K562 (cell line): ENCODE measurements around the gene ZNF467. TPM values are rescaled to one million over a fixed set of nuclear protein-coding genes. Genes with fewer than 3 reads are reported as not detected.

Experiments used
- ATAC-seq: fragments of 200-7000 bp; cut with Tn5 transposase; 3 replicates; pipeline ENCODE4 v1.9.1; 2020; ENCODE audit warnings: moderate library complexity
- BruUV-seq: library from RNA; stranded (reverse); fragments of 400-500 nt; replicated peaks from 2 replicates; lab custom pipeline; 2021; lab: Mats Ljungman, UMichigan
- CTCF ChIA-PET: fragments of 300-600 bp; formaldehyde crosslinking; extraction: SDS; loops from one replicate; lab custom pipeline; 2021; ENCODE audit warnings: low intra/inter-chr PET ratio; lab: Yijun Ruan, JAX
- POLR2A ChIA-PET: fragments of 300-600, 350-650 bp; sonication (Branson Sonifier 250); formaldehyde crosslinking; extraction: SDS; loops from one replicate; lab custom pipeline; 2021; ENCODE audit warnings: antibody characterized with exemption, inconsistent platforms; lab: Yijun Ruan, JAX
- DNase-seq, 4 experiments: peaks; one replicate each; pipeline versions ENCODE4 v3.0.0 to v3.0.0-alpha.2; 2011 to 2018; ENCODE audit warnings: low spot score in 3 of 4, mixed read lengths in 3 of 4; ENCODE audit errors: extremely low read depth in 1 of 4
- FAIRE-seq: peaks from 2 replicates; lab custom pipeline; 2011; peaks lifted over from hg19 to GRCh38; lab: Jason Lieb, UNC
- H2AFZ ChIP-seq: 2 replicates; pipeline ENCODE4 v1.6.0; 2011; ENCODE audit warnings: low read depth, low read length, control low read depth, inconsistent platforms
- H3K27ac ChIP-seq: fragments of 200-600 bp; 3 replicates; pipeline ENCODE4 v1.8.0; 2011; ENCODE audit warnings: low read depth, mild to moderate bottlenecking, control low read depth, inconsistent platforms, low read length, moderate library complexity, mixed read lengths; ENCODE audit errors: extremely low read depth
- H3K27me3 ChIP-seq, 2 experiments: fragments of 300-600 bp in 1 of 2; 2 replicates in 1 of 2; 3 replicates in 1 of 2; pipeline versions ENCODE4 v1.6.0 to v1.8.0; 2011; ENCODE audit warnings: inconsistent platforms in 2 of 2, low read length in 2 of 2, mild to moderate bottlenecking in 1 of 2, mixed read lengths in 1 of 2, moderate library complexity in 1 of 2; ENCODE audit not compliant: control insufficient read depth in 2 of 2, insufficient read depth in 2 of 2
- H3K36me3 ChIP-seq: fragments of 300-600 bp; 3 replicates; pipeline ENCODE4 v1.8.0; 2011; ENCODE audit warnings: mild to moderate bottlenecking, low read length, inconsistent platforms; ENCODE audit not compliant: control insufficient read depth, insufficient read depth
- H3K4me1 ChIP-seq, 2 experiments: fragments of 200-600 bp in 1 of 2; replicated peaks in 1 of 2; 2 replicates in 1 of 2; 3 replicates in 1 of 2; pipeline versions ENCODE4 v1.5.1 to v1.8.0; 2011; ENCODE audit warnings: inconsistent platforms in 2 of 2, low read length in 2 of 2, mild to moderate bottlenecking in 1 of 2, mixed read lengths in 1 of 2, moderate library complexity in 1 of 2; ENCODE audit not compliant: control insufficient read depth in 2 of 2, insufficient read depth in 2 of 2
- H3K4me2 ChIP-seq: 2 replicates; pipeline ENCODE4 v1.6.1; 2011; ENCODE audit warnings: low read length, control low read depth, inconsistent platforms, mixed read lengths; ENCODE audit not compliant: insufficient read depth
- H3K4me3 ChIP-seq: fragments of 200-600 bp; sonication (generic), shearing (Covaris generic); 2 replicates; pipeline ENCODE4 v1.5.1; 2016; ENCODE audit warnings: control low read depth, inconsistent platforms
- H3K79me2 ChIP-seq: fragments of 200-600 bp; 3 replicates; pipeline ENCODE4 v1.8.0; 2011; ENCODE audit warnings: low read length, inconsistent platforms; ENCODE audit not compliant: control insufficient read depth, insufficient read depth
- H3K9ac ChIP-seq, 2 experiments: 2 replicates each; pipeline versions ENCODE4 v1.6.0 to v1.6.1; 2011; ENCODE audit warnings: low read depth in 2 of 2, low read length in 2 of 2, control low read depth in 1 of 2, inconsistent platforms in 1 of 2, mild to moderate bottlenecking in 1 of 2, mixed read lengths in 1 of 2; ENCODE audit not compliant: insufficient read depth in 1 of 2
- H3K9me1 ChIP-seq: one replicate; pipeline ENCODE4 v1.6.0; 2011; ENCODE audit warnings: inconsistent platforms, mild to moderate bottlenecking, low read length, moderate library complexity; ENCODE audit not compliant: control insufficient read depth, insufficient read depth
- H3K9me3 ChIP-seq: replicated peaks from 2 replicates; pipeline ENCODE4 v1.5.1; 2011; ENCODE audit warnings: low read depth, low read length, inconsistent platforms; ENCODE audit not compliant: control insufficient read depth, insufficient read depth
- H4K20me1 ChIP-seq: replicated peaks from 2 replicates; pipeline ENCODE4 v1.6.1; 2011; ENCODE audit warnings: low read length, inconsistent platforms, mixed read lengths; ENCODE audit not compliant: control insufficient read depth, insufficient read depth
- BRD9 ChIP-seq: fragments of 450-650 bp; IDR thresholded peaks from 2 replicates; pipeline ENCODE4 v1.6.1; 2018; ENCODE audit warnings: low read depth; ENCODE audit not compliant: partially characterized antibody
- CREB5 ChIP-seq: fragments of 250-450 bp; sonication (Bioruptor Pico); IDR thresholded peaks from 2 replicates; pipeline ENCODE4 v1.5.0; 2020; ENCODE audit warnings: mild to moderate bottlenecking
- CSDE1 ChIP-seq, 2 experiments: fragments of 450-650 bp; IDR thresholded peaks; 2 replicates each; pipeline ENCODE4 v1.6.1; 2016; ENCODE audit warnings: mild to moderate bottlenecking in 1 of 2
- ERF ChIP-seq: fragments of 450-650 bp; formaldehyde crosslinking; IDR thresholded peaks from 2 replicates; pipeline ENCODE4 v1.4.0; 2020; ENCODE audit warnings: mild to moderate bottlenecking, mixed read lengths
- GTF2B ChIP-seq: IDR thresholded peaks from 2 replicates; pipeline ENCODE4 v1.6.1; 2011; ENCODE audit not compliant: insufficient read length; ENCODE audit errors: extremely low read depth
- HEY1 ChIP-seq: fragments of 250-450 bp; sonication (Bioruptor Pico); IDR thresholded peaks from 2 replicates; pipeline ENCODE4 v1.5.0; 2020; ENCODE audit warnings: mild to moderate bottlenecking, moderate library complexity, borderline replicate concordance
- JUN ChIP-seq, 2 experiments: sonication (generic) in 1 of 2; formaldehyde crosslinking in 1 of 2; IDR thresholded peaks; 2 replicates each; pipeline versions ENCODE4 v1.6.1 to v1.8.0; 2012 to 2022; ENCODE audit warnings: borderline replicate concordance in 2 of 2, mild to moderate bottlenecking in 2 of 2, improper control_type of control experiment in 1 of 2, low read depth in 1 of 2, low read length in 1 of 2, missing genetic modification reagents in 1 of 2
- RAD21 ChIP-seq, 2 experiments: fragments of 250-450 bp in 1 of 2; fragments of 450-650 bp in 1 of 2; sonication (Bioruptor Pico) in 1 of 2; formaldehyde crosslinking in 1 of 2; IDR thresholded peaks in 1 of 2; conservative IDR thresholded peaks in 1 of 2; 2 replicates each; pipeline versions ENCODE4 v1.4.0 to v1.8.0; 2020 to 2022; ENCODE audit warnings: mild to moderate bottlenecking in 2 of 2, moderate library complexity in 1 of 2
- SMAD1 ChIP-seq: fragments of 150-350 bp; IDR thresholded peaks from 2 replicates; pipeline ENCODE4 v1.6.1; 2014; ENCODE audit warnings: low read length, low read depth; ENCODE audit not compliant: partially characterized antibody
- SP2 ChIP-seq: IDR thresholded peaks from 2 replicates; pipeline ENCODE4 v1.6.1; 2011; ENCODE audit warnings: mild to moderate bottlenecking, low read depth, low read length, moderate library complexity; ENCODE audit not compliant: poor library complexity, severe bottlenecking; ENCODE audit errors: extremely low read depth
- TEAD4 ChIP-seq, 2 experiments: sonication (generic) in 1 of 2; formaldehyde crosslinking in 1 of 2; IDR thresholded peaks; 2 replicates each; pipeline versions ENCODE4 v1.6.1 to v1.8.0; 2012 to 2022; ENCODE audit warnings: borderline replicate concordance in 1 of 2, inconsistent platforms in 1 of 2, low read length in 1 of 2, mild to moderate bottlenecking in 1 of 2, missing genetic modification reagents in 1 of 2
- YY1 ChIP-seq, 3 experiments: IDR thresholded peaks; 2 replicates each; pipeline ENCODE4 v1.6.1; 2011; ENCODE audit warnings: low read length in 2 of 3, mild to moderate bottlenecking in 2 of 3, moderate library complexity in 2 of 3, borderline replicate concordance in 1 of 3, control low read depth in 1 of 3, low read depth in 1 of 3; ENCODE audit not compliant: insufficient read depth in 3 of 3, insufficient replicate concordance in 2 of 3, control insufficient read depth in 1 of 3, insufficient read length in 1 of 3; ENCODE audit errors: extremely low read depth in 1 of 3
- ZNF316 ChIP-seq: fragments of 450-650 bp; IDR thresholded peaks from 2 replicates; pipeline ENCODE4 v1.6.1; 2016
- ZNF76 ChIP-seq: fragments of 250-450 bp; sonication (Bioruptor Pico); IDR thresholded peaks from 2 replicates; pipeline ENCODE4 v1.4.0; 2020; ENCODE audit warnings: mild to moderate bottlenecking, moderate library complexity, borderline replicate concordance
- WGBS: fragments of 100-300 bp; shearing (Covaris generic); methylation state at CpG from one replicate; pipeline ENCODE4 v1.1.6; 2016; ENCODE audit warnings: low coverage, mixed read lengths; ENCODE audit not compliant: insufficient coverage; ENCODE audit errors: missing lambda C conversion rate; 5-methylcytosine and 5-hydroxymethylcytosine counted together
- in situ Hi-C: fragments of 300-500 bp; cut with MboI; formaldehyde crosslinking; loops from 4 replicates; pipeline ENCODE4 v1.15.0; 2018; ENCODE audit warnings: inconsistent platforms, mixed read lengths
- intact Hi-C: fragments of 100-400 bp; cut with micrococcal nuclease; formaldehyde crosslinking; loops from 2 replicates; pipeline ENCODE4 v1.14.2; 2022
- polyA plus RNA-seq, 8 experiments: library from polyadenylated mRNA; depleted of rRNA in 4 of 8; stranded (reverse) in 5 of 8; unstranded in 3 of 8; fragments of >200 nt; fragmentation: Nextera tagmentation in 2 of 8; fragmentation: Illumina TruSeq in 1 of 8; extraction: Ambion mirVana in 2 of 8; extraction: Trizol in 1 of 8; gene quantifications; 2 replicates each; pipeline versions ENCODE4 v1.2.1 to v1.2.3, GENCODE V29; 2011 to 2014; ENCODE audit warnings: inconsistent platforms in 1 of 8, missing spikeins in 1 of 8
- total RNA-seq, 7 experiments: library from RNA; depleted of rRNA in 6 of 7; stranded (reverse); fragments of >200 nt in 6 of 7; fragmentation: Illumina TruSeq in 2 of 7; extraction: Trizol in 2 of 7; gene quantifications; 2 replicates each; pipeline versions ENCODE4 v1.2.1 to v1.2.3, GENCODE V29; 2011 to 2021; ENCODE audit warnings: low replicate concordance in 1 of 7
- TF ChIP-seq, protein P1 (sequence below): sonication (generic); formaldehyde crosslinking; IDR thresholded peaks from 2 replicates; pipeline ENCODE4 v1.8.0; 2022; ENCODE audit warnings: mild to moderate bottlenecking, low read depth, missing genetic modification reagents

ZNF467 gene
- total and polyA plus RNA-seq, 9 of the 15 experiments (the other 6 are each of a cell fraction or from before 2014, with no cell fraction given) = 0.32 to 14.2 (median 1.7) TPM

- no peak for FAIRE-seq
- Histone ChIP-seq H3K9me3 (no peaks in the 10 kb centered on the region), H3K27ac (no peak overlapping the region), H3K9me1 (no peaks in the 10 kb centered on the region), H3K36me3 (no peaks in the 10 kb centered on the region), H3K4me3 (no peak overlapping the region), H3K4me2 (no peak overlapping the region), H3K79me2 (no peaks in the 10 kb centered on the region), H3K27me3 (peaks cover 2 to 55% of the 10 kb centered on the region in 2 experiments; a peak in 4 of 5 replicates), H2AFZ (no peak overlapping the region), H3K4me1 (peaks cover 0 to 40% of the 10 kb centered on the region in 2 experiments; a peak in 2 of 5 replicates), H4K20me1 (0 out of 2 replicates have a peak, but pooled peaks cover 8% of the 10 kb centered on the region), H3K9ac (no peak overlapping the region)
- DNase-seq = no peak
- in situ Hi-C loops = no loop called here
- ChIA-PET CTCF (interaction anchor here (1.0 kb wide), 1 partner anchor 45 kb away, joined by 3 read pairs; no protein-coding TSS in a partner anchor), POLR2A (no interaction called here)
- TF ChIP-seq CSDE1 (IDR thresholded peaks at IDR 0.05) = no peak
- TF ChIP-seq ZNF76 (CRISPR knock-in tag) = no peak
- no peak for TF ChIP-seq BRD9
- no peak for TF ChIP-seq CREB5 (CRISPR knock-in tag)
- TF ChIP-seq JUN (IDR thresholded peaks at IDR 0.05; ENCODE audit: borderline replicate concordance, low read depth, low read length) = no peak
- no peak for TF ChIP-seq JUN (CRISPR knock-in tag; IDR thresholded peaks at IDR 0.05; ENCODE audit: borderline replicate concordance)
- no peak for TF ChIP-seq ERF (CRISPR knock-in tag)
- no peak for TF ChIP-seq ZNF316
- TF ChIP-seq TEAD4 (IDR thresholded peaks at IDR 0.05; ENCODE audit: low read length) = no peak
- no peak for TF ChIP-seq TEAD4 (CRISPR knock-in tag; IDR thresholded peaks at IDR 0.05; ENCODE audit: borderline replicate concordance)
- TF ChIP-seq RAD21 (CRISPR knock-in tag; conservative IDR thresholded peaks at IDR 0.05 in 1 of 2, IDR thresholded peaks at IDR 0.05 in 1 of 2) = no peak
- TF ChIP-seq SP2 = no peak
- no peak for TF ChIP-seq HEY1 (CRISPR knock-in tag)
- no peak for TF ChIP-seq YY1 (IDR thresholded peaks at IDR 0.05; ENCODE audit: borderline replicate concordance in 1 of 3, control insufficient read depth in 1 of 3, extremely low read depth in 1 of 3, insufficient read depth in 3 of 3, insufficient read length in 1 of 3, insufficient replicate concordance in 2 of 3, low read depth in 1 of 3, low read length in 2 of 3)
- no peak for TF ChIP-seq GTF2B
- TF ChIP-seq, protein P1, sequence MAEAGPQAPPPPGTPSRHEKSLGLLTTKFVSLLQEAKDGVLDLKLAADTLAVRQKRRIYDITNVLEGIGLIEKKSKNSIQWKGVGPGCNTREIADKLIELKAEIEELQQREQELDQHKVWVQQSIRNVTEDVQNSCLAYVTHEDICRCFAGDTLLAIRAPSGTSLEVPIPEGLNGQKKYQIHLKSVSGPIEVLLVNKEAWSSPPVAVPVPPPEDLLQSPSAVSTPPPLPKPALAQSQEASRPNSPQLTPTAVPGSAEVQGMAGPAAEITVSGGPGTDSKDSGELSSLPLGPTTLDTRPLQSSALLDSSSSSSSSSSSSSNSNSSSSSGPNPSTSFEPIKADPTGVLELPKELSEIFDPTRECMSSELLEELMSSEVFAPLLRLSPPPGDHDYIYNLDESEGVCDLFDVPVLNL (CRISPR knock-in tag) = no peak
- no peak for TF ChIP-seq SMAD1
- no TSS peak for BruUV-seq
- 3% methylated on average over 9 of the region's 9 CpGs for WGBS
- intact Hi-C loops = no loop called here
- ATAC-seq = no peak
Observed at GRCh38 chr7:149804106-149804505, 30.7 kb upstream of the ZNF467 start.
